HG03457 (cell line): ENCODE results near the gene CA11.
"Not testable (repeated sequence)": the region's sequence is repeated elsewhere in the genome, so short reads cannot be mapped to it uniquely, and the experiment has no call there.

Source experiments
- ATAC-seq: cut with Tn5 transposase; IDR thresholded peaks from one replicate; pipeline ENCODE4 v1.9.1; 2021; ENCODE audit warnings: moderate number of reproducible peaks; ENCODE audit not compliant: unreplicated experiment

Gene CA11

DNA sequence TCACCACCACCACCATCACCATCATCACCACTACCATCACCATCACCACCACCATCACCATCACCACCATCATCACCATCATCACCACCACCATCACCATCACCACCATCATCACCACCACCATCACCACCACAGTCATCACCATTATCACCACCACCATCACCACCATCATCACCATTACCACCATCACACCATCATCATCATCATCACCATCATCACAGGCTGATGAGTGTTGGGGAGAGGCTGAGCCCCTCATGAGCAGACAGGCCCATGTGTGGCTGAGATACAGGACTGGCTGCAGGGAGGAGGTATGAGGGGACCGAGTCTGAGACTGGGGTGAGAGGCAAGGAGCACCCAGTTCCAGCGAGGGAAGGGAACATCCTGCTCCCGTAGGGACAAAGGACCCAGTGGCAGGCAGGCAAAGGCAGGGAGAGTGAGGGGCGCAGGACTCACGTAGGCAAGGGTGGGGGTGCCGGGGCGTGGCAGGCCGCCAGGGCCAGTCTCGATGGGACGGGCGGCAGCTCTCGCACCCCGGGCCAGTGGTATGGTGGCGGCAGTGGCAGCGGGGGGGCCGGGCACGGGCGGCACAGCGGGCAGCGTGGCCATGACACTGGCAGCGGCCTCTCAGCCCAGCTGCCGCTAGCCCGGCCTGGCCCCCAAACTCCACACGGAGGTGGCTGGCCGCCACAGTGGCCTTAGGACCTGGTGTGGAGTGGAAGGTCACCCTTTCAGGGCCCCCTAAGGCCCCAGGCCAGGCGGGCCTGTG is 24.1 kb upstream of the CA11 start:
- ATAC-seq, result no peak

- no peak for ATAC-seq
These were observed 22.8 kb upstream of the CA11 start for GRCh38 chr19:48668761-48669160.

DNA sequence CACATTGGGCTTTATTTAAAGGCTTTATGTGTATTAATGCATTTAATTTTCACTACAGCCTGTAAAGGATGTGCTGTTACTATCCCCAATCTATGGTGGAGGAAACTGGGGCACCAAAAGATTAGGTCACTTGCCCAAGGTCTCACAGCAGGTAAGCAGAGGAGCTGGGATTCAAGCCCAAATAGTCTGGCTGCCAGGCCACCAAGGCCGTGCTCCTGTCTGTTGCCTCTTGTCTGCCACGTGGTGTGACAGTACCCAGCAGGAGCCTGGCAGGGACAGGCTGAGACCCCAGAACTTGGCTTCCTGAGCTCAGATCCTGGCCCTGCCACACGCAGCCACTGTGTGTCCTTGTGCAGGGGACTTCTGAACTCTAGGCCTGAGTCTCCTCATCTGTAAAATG is 22.3 kb upstream of the CA11 start:
- ATAC-seq, result no peak

DNA sequence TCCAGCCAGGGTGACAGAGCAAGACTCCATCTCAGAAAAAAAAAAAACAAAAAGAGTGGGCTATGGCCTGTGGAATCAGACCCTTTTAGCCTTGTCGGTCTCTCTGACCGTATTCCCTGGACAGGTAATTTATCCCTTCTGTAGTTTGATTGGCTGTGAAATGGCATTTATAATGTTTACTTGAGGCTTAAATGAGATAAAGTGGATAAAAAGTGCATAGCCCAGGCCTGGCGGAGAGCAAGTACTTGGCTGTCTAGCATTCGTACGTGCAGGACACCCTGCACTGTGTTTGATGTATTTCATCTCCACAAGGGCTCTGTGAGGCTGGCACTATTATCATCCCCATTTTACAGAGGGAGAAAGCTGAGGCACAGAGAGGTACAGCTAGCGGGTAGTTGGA is 19.8 kb upstream of the CA11 start:
- no peak for ATAC-seq

DNA sequence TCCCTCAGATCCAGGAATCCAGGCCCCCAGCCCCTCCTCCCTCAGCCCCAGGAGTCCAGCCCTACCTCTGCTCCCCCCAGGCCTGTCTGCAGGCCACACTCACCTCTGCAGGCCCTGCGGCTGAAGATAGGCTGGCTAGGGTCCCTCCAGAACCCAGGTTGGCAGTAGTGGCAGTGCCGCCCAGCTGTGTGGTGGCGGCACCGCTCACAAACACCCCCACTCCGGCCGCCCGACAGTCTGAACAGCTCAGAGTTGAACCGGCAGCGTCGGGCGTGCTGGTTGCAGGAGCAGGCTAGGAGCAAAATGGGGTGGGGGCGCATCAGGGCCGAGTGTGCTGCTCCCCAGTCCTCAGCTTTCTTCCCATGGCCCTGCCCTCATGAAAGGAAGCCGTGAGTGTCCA is 18.5 kb upstream of the CA11 start:
- ATAC-seq, result no peak

- ATAC-seq, result no peak
These were observed 17.7 kb upstream of the CA11 start for GRCh38 chr19:48663667-48664066.

GRCh38 chr19:48661711-48662090 is 15.7 kb upstream of the CA11 start:
- no peak for ATAC-seq

DNA sequence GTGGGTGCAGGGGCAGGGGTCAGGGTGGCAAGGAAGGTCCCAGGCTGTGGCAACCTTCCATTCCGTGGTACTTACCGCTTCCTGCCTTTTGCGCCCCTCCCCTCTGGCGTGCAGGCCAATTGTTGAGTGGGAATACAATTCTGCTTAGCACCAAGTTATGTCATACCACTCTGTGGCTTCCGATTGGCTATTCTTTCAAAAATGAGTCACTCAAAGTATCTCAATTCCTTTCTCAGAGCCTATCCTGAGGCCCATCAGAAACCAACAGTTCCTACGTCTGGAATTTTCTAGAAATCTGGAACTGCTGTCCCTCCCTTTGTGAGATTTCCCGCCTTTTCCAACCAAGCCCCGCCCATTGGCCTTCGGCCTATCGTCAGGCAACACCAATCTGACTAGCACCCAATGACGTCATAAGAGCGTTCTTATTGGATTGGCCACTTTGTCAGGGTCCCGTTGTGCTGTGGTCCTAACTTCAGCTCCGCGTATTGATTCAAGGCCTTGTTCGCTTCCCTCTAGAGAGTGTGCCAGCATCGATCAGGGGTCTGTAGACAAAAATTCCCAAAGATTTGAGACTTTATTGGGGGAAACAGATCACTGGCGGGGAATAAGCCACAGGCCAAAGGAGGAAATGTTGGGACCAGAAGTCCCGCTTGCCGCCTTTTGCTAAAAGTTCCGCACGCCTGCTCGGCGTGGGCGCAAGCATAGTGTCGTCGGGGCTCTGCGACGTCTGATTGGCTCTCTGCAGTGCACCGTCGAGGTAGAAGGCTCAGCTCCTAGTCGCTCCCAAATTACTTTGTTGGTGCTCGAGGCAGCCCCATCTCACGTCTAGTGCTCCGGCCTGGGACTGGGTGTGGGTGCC is 15.1 kb upstream of the CA11 start:
- no peak for ATAC-seq

DNA sequence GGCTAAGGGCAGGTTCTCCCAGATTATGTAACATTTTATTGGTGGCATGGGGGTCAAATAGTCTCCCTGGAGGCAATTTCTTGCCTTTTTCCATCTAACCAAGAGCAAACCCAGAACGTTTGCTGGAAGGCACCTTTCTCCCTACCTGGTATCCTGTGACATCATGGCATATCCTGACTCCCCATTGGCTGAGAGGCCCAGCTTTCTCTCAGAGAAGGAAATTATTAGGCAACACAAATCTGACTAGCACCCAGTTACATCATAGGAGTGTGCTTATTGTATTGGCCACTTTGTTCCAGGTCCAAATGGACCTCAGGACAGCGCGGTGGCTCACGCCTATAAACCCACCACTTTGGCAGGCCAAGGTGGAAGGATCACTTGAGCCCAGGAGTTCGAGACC is 13.8 kb upstream of the CA11 start:
- no peak for ATAC-seq

GRCh38 chr19:48658483-48658882 is 12.5 kb upstream of the CA11 start:
- no peak for ATAC-seq

- ATAC-seq, result not testable (repeated sequence)
These were observed 11.8 kb upstream of the CA11 start for GRCh38 chr19:48657828-48658227.

GRCh38 chr19:48656840-48657474 is 11.0 kb upstream of the CA11 start:
- ATAC-seq, result no peak

- no peak for ATAC-seq
These were observed 8.5 kb upstream of the CA11 start for GRCh38 chr19:48654299-48655059.

- no peak for ATAC-seq
These were observed 5.7 kb upstream of the CA11 start for GRCh38 chr19:48651683-48652048.

DNA sequence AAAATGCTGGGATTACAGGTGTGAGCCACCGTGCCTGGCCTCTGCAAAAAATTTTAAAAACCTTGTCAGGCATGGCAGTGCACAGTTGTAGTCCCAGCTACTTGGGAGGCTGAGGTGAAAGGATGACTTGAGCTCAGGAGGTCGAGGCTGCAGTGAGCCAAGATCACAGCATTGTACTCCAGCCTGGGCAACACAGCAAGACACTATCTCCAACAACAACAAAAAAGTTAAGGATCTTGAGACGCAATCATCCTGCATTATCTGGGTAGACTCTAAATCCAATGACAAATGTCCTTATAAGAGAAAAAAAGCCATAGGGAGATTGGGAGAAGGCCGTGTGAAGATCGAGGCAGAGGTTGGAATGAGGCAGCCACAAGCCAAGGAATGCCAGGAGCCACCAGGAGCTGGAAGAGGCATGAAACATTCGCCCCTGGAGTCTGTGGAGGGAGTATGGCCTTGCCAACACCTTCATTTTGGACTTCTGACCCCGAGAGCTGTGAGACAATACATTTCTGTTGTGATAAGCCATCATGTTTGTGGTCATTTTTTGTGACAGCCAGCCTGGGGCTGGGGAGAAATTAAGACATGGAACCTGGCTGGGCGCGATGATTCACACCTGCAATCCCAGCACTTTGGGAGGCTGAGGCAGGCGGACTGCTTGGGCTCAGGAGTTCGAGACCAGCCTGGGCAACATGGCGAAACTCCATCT is 5.1 kb upstream of the CA11 start:
- no peak for ATAC-seq

- ATAC-seq, result no peak
These were observed 2.1 kb upstream of the CA11 start for GRCh38 chr19:48648134-48648533.

DNA sequence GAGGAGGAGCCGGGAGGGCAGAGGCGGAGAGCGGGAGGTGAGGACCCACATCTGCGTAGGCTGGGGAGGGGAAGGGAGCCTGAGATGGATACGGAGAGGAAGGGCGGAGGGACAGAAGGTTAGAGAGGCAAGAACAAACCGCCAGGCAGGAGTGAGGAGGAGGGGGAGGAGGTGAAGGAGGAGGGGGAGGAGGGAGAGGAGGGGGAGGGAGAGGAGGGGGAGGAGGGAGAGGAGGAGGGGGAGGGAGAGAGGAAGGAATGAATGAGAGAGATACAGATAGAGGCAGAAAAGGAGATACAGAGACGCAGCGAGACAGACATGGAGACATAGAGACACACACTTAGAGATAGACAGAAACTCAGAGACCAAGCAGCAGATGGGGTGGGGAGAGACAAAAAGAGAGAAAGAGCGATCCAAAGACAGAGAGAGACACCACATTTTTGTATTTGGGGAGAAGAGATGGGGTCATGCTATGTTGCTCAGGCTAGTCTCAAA is 782 bp upstream of the CA11 start:
- ATAC-seq, result no peak

GRCh38 chr19:48645620-48646000 is 377 bp downstream of the CA11 start:
- ATAC-seq, result no peak

- no peak for ATAC-seq
These were observed 958 bp downstream of the CA11 start for GRCh38 chr19:48644839-48645619.

- ATAC-seq, result no peak
These were observed 1.6 kb downstream of the CA11 start for GRCh38 chr19:48644355-48644754.
